ENCODE data around the gene FBXL16. TPM values are rescaled to one million over a fixed set of nuclear protein-coding genes. Genes with fewer than 3 reads are reported as not detected.

FBXL16 gene
- total RNA-seq, 1 donor from 2014 or later: 85.1 TPM

DNA sequence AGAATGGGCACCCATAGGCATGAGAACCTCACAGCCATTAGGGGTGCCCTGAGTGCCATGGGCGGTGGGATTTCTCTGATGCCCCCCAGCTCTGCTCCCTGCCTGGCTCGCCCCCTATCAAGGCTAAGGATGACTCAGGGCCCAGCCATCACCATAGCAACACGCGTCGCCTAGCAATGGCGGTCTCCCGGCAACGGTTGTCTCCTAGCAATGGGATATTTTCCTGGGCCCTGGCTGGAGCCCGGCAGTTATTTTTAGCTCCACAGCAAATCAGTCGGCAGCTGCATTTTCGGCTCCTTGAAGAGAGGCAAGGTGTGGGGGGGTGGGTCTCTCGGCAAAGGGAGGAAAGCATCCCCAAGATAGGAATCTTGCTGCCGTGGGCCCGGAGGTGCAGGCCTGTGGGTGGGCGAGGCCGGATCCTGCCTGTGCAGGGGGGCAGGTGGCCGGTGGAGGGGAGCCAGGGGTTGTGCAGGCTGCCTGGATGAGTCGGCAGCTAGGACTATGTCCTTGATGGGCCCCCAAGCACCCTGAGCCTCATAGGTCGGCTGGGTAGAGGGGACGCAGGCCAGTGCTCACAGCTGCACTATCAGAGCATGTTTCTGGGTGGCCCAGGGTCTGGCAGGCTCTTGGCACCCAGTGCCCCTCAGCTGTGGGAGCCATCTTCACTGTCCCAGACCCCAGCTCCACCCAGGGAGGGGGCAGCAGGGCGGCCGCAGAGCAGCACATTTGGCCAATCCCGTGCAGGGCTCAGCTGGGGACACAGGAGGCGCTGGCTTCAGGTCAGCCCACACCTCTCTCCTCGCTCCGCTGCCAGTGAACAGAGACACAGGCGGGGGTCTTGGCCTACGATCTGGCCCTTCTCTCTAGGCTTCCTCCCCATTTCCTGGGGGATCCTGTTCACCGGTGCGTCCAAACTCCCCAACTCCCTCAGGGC lies 4.2 kb upstream of the FBXL16 start:
- H3K36me3 Mint-ChIP-seq (ENCODE audit: unreplicated experiment): no peaks in the 10 kb centered on the region
- H3K9me3 Mint-ChIP-seq (ENCODE audit: unreplicated experiment): peaks cover 23% of the 10 kb centered on the region
- TF ChIP-seq, protein P1, sequence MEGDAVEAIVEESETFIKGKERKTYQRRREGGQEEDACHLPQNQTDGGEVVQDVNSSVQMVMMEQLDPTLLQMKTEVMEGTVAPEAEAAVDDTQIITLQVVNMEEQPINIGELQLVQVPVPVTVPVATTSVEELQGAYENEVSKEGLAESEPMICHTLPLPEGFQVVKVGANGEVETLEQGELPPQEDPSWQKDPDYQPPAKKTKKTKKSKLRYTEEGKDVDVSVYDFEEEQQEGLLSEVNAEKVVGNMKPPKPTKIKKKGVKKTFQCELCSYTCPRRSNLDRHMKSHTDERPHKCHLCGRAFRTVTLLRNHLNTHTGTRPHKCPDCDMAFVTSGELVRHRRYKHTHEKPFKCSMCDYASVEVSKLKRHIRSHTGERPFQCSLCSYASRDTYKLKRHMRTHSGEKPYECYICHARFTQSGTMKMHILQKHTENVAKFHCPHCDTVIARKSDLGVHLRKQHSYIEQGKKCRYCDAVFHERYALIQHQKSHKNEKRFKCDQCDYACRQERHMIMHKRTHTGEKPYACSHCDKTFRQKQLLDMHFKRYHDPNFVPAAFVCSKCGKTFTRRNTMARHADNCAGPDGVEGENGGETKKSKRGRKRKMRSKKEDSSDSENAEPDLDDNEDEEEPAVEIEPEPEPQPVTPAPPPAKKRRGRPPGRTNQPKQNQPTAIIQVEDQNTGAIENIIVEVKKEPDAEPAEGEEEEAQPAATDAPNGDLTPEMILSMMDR (IDR thresholded peaks at IDR 0.05; ENCODE audit: partially characterized antibody, unreplicated experiment): no peak
- peak overlapping the region; percentile 80 for H3K4me3 Mint-ChIP-seq (ENCODE audit: unreplicated experiment)
- peaks cover 23% of the 10 kb centered on the region for H3K27me3 Mint-ChIP-seq (ENCODE audit: unreplicated experiment)
- H3K27ac Mint-ChIP-seq (ENCODE audit: unreplicated experiment): peak overlapping the region; percentile 98
- peak; percentile 88 for DNase-seq
- peaks cover 20% of the 10 kb centered on the region for H3K4me1 Mint-ChIP-seq (ENCODE audit: low read depth, unreplicated experiment)

DNA sequence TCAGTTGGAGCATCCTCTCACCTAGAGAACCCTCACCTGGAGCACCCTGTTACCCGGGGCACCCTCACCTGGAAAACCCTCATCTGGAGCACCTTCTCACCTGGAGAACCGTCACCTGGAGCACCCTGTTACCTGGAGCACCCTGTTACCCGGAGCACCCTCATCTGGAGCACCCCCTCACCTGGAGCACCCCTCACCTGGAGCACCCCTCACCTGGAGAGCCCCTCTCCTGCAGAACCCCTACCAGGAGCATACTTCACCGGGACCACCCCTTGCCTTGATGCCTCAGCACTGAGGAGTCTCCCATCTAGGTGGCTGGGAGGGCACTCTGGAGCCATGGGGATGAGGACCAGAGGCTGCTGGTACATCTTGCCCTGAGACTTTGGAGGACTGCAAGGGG lies 3.4 kb upstream of the FBXL16 start:
- Mint-ChIP-seq H3K36me3 (ENCODE audit: unreplicated experiment) (no peaks in the 10 kb centered on the region), H3K27ac (ENCODE audit: unreplicated experiment) (peak overlapping the region; percentile 98), H3K4me1 (ENCODE audit: low read depth, unreplicated experiment) (peaks cover 20% of the 10 kb centered on the region), H3K4me3 (ENCODE audit: unreplicated experiment) (peak overlapping the region; percentile 80), H3K9me3 (ENCODE audit: unreplicated experiment) (peaks cover 22% of the 10 kb centered on the region), H3K27me3 (ENCODE audit: unreplicated experiment) (peaks cover 23% of the 10 kb centered on the region)
- no peak for DNase-seq
- TF ChIP-seq, protein P1 (IDR thresholded peaks at IDR 0.05; ENCODE audit: partially characterized antibody, unreplicated experiment): no peak

DNA sequence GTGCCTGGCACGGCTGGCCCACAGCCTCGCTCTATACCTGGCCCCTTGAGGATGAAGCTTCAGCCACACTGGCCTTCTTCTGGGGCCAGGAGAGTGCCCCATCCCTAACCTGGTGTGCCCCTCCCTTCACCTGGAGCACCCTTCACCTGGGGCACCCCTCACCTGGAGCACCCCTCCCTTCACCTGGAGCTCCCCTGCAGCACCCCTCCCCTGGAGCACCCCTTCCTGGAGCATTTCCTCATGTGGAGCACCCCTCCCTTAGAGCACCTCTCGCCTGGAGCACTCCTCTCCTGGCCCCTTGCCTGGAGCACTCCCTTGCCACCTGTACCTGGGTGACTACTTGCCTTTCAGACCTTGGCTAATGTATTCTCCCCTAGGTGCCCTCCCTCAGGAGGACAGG lies 2.4 kb upstream of the FBXL16 start:
- Mint-ChIP-seq H3K4me1 (ENCODE audit: low read depth, unreplicated experiment) (peaks cover 20% of the 10 kb centered on the region), H3K36me3 (ENCODE audit: unreplicated experiment) (no peaks in the 10 kb centered on the region), H3K27ac (ENCODE audit: unreplicated experiment) (peak overlapping the region; percentile 43), H3K4me3 (ENCODE audit: unreplicated experiment) (peak overlapping the region; percentile 38), H3K27me3 (ENCODE audit: unreplicated experiment) (peaks cover 22% of the 10 kb centered on the region), H3K9me3 (ENCODE audit: unreplicated experiment) (peaks cover 18% of the 10 kb centered on the region)
- no peak for DNase-seq
- TF ChIP-seq, protein P1 (IDR thresholded peaks at IDR 0.05; ENCODE audit: partially characterized antibody, unreplicated experiment): no peak

DNA sequence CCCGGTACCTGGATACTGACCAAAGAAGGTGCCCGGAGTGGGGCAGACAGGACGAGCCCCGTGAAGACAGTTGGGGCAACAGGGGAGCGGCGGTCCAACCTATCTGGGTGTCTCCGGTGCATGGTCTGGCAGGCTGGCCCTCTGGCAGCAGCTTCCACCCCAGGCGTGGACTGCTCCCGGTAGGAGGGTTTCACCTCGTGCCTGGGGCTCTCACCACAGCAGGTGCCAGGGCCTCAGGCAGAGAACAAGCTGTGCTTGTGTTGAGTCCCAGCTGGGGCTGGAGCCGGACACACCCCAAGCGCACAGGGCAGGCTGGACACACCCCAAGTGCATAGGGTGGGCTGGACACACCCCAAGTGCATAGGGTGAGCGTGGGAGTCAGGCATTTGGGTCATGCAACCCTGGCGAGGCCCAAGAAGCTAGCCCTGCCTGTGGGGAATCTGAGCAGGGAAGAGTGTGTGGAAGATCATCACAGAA lies 1.5 kb upstream of the FBXL16 start:
- Mint-ChIP-seq H3K9me3 (ENCODE audit: unreplicated experiment) (peaks cover 12% of the 10 kb centered on the region), H3K4me3 (ENCODE audit: unreplicated experiment) (peak overlapping the region; percentile 71), H3K36me3 (ENCODE audit: unreplicated experiment) (no peaks in the 10 kb centered on the region), H3K4me1 (ENCODE audit: low read depth, unreplicated experiment) (peaks cover 23% of the 10 kb centered on the region), H3K27me3 (ENCODE audit: unreplicated experiment) (peaks cover 19% of the 10 kb centered on the region), H3K27ac (ENCODE audit: unreplicated experiment) (peak overlapping the region; percentile 33)
- DNase-seq: no peak
- TF ChIP-seq, protein P1 (IDR thresholded peaks at IDR 0.05; ENCODE audit: partially characterized antibody, unreplicated experiment): no peak
